ENCODE measurements around the gene USE1.

USE1 gene

DNA sequence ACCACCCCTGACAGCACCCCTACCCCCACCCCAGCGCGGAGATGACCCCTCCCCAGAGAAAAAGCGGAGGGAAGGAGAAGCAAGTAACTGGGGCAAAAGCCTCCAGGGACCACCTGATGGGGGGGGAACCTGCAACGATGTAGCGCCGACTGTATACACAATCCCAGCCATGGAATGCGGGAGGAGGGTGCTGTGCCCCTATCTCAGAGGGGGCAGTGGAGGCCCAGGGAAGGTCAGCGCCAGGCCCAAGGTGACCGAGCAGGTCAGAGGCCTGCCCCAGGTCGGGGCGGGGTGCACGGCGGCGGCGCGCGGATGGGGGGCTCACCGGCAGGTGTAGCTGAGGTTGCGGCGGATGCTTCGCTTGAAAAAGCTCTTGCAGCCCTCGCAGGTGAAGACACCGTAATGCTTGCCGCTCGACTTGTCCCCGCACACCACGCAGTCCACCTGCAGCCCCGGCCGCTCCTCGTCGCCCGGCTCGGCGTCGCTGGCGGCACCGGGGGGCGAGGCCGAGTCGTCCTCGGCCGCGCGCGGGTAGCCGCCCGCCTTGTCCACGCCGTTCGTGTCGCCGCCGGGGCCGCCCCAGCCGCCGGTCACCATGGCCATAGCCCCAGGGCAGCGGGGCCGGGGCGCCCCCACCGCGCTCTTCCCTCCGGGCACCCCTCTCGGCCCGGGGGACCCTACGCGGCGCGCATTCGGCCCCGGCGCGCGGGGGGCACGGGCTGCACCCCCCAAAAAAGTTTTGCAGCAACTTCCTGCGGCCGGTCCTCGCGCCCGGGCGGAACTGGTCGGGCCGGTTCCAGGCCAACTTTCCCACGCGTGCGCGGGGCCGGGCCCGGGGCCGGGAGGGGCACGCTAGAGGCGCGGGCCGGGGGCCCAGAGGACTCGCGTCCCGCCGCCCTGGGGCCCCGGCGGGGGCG is 29.7 kb downstream of the USE1 start:
- TF ChIP-seq, protein P1, sequence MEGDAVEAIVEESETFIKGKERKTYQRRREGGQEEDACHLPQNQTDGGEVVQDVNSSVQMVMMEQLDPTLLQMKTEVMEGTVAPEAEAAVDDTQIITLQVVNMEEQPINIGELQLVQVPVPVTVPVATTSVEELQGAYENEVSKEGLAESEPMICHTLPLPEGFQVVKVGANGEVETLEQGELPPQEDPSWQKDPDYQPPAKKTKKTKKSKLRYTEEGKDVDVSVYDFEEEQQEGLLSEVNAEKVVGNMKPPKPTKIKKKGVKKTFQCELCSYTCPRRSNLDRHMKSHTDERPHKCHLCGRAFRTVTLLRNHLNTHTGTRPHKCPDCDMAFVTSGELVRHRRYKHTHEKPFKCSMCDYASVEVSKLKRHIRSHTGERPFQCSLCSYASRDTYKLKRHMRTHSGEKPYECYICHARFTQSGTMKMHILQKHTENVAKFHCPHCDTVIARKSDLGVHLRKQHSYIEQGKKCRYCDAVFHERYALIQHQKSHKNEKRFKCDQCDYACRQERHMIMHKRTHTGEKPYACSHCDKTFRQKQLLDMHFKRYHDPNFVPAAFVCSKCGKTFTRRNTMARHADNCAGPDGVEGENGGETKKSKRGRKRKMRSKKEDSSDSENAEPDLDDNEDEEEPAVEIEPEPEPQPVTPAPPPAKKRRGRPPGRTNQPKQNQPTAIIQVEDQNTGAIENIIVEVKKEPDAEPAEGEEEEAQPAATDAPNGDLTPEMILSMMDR (IDR thresholded peaks at IDR 0.05; ENCODE audit: insufficient read depth, low read length, poor library complexity, severe bottlenecking) = no peak
- H3K27me3 ChIP-seq (replicated peaks; ENCODE audit: control insufficient read depth, insufficient read depth, low read length) = no peaks in the 10 kb centered on the region
- H3K36me3 ChIP-seq (ENCODE audit: control insufficient read depth, insufficient read depth, low read length) = no peaks in the 10 kb centered on the region
- H3K4me3 ChIP-seq (replicated peaks; ENCODE audit: low read depth, low read length) = peak overlapping the region; percentile 73
- no peak for DNase-seq (ENCODE audit: extremely low read depth, insufficient read length)

DNA sequence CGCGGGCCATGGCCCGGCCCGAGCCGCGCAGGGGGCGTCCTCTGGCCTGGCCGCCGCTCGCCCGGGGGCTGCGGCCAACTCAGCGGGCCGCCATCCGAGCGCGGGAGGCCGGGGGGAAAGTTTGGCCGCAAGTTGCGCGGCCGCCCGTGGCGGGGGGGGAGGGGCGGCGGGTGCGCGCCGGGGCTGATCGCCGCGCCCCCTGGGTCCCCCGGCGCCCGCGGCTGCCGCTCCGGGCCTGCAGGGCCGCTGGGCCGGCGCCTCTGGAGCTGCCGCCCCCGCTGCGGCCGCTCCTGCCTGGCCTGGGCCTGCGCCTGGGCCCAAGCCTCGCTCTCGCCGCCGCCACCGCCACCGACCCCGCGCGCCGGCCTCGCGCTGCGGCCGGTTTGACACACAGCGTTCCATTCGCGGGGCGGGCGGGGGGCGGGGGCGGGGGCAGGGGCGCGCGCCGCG is 30.4 kb downstream of the USE1 start, which contains the start of gene NR2F6:
Gene NR2F6, minus strand, starts transcription at position 385 of the 450 bp plus-strand sequence. CDS start 699 bp downstream, outside the sequence.
- Histone ChIP-seq H3K27me3 (replicated peaks; ENCODE audit: control insufficient read depth, insufficient read depth, low read length) (no peaks in the 10 kb centered on the region), H3K4me3 (replicated peaks; ENCODE audit: low read depth, low read length) (peak within 1 kb of the TSS; percentile 73), H3K36me3 (ENCODE audit: control insufficient read depth, insufficient read depth, low read length) (no peaks in the 10 kb centered on the region)
- TF ChIP-seq, protein P1 (IDR thresholded peaks at IDR 0.05; ENCODE audit: insufficient read depth, low read length, poor library complexity, severe bottlenecking) = no peak
- DNase-seq (ENCODE audit: extremely low read depth, insufficient read length) = no peak

DNA sequence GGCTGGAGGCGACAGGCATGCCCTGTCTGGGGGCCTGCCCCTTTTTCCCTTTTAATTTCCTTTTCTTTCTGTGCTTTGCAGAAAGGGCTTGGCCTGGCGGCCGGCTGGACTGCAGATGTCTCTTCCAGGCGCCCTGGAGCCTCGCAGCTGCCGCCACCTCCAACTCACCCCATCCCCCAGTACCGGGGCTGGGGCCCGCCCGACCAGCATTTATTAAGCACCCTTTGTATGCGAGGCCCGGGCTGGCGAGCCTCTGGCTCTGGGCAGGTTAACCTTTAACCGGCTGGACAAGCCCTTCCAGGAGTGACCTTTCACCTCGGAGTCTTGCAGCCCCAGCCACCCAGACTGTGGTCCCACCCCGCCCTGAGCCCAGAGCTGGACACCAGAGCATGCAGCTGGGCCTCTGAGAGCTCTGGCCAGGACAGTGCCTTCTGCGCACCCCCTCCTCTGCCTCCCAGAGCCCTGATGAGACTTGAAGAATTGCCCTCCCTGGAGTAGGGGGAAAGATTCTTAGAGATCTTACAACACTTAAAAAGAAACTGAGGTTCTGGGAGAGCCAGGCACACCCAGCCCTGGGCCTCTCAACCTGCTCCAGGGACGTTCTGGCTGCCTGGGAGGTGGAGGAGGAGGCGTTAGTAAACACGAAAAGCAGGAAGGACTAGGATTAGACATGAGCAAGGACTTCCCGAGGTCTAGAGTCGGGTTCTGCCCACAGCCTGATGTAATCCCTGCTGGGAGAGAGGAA is 31.7 kb downstream of the USE1 start:
- peak overlapping the region; percentile 62 for H3K4me3 ChIP-seq (replicated peaks; ENCODE audit: low read depth, low read length)
- DNase-seq (ENCODE audit: extremely low read depth, insufficient read length) = no peak
- H3K36me3 ChIP-seq (ENCODE audit: control insufficient read depth, insufficient read depth, low read length) = no peaks in the 10 kb centered on the region
- no peaks in the 10 kb centered on the region for H3K27me3 ChIP-seq (replicated peaks; ENCODE audit: control insufficient read depth, insufficient read depth, low read length)
- TF ChIP-seq, protein P1 (IDR thresholded peaks at IDR 0.05; ENCODE audit: insufficient read depth, low read length, poor library complexity, severe bottlenecking) = no peak

DNA sequence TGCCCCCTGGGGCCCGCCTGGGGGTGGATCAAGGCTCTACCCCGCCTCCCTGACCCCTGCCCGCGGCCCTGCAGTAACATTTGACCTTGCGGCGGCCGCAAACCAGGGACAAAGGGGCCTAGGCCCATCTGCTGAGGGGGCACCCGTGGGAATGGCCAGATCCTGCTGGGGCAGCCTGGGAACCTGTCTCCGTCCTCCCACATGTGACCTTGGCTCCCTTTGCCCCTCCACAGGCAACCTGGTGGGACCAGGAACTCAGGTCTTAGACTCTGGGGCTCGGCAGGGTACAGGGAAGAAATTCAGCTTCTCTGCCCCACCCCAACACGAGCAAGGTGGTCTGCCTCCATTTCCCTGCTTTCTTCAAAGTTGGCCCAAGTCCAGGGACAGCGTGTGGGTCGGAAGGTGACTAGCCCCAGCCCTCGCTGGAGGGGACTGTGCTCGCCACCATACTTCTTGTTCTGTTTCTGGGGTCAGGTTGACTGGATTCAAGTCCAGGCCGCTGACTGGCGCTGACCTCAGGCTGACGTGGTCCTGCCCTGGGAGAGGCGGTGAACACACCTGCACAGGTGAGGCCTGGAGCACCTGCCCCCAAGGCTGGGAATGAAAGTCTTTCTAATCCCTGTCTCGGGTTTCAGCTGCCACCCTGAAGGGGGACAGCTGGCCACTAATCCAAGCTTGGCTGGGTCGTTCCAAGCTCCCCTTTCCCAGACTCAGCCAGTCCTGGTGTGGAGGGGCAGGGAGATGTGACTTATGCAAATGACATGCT is 33.0 kb downstream of the USE1 start:
- TF ChIP-seq, protein P1 (IDR thresholded peaks at IDR 0.05; ENCODE audit: insufficient read depth, low read length, poor library complexity, severe bottlenecking) = no peak
- Histone ChIP-seq H3K4me3 (replicated peaks; ENCODE audit: low read depth, low read length) (no peak overlapping the region), H3K27me3 (replicated peaks; ENCODE audit: control insufficient read depth, insufficient read depth, low read length) (no peaks in the 10 kb centered on the region), H3K36me3 (ENCODE audit: control insufficient read depth, insufficient read depth, low read length) (no peaks in the 10 kb centered on the region)
- DNase-seq (ENCODE audit: extremely low read depth, insufficient read length) = no peak

DNA sequence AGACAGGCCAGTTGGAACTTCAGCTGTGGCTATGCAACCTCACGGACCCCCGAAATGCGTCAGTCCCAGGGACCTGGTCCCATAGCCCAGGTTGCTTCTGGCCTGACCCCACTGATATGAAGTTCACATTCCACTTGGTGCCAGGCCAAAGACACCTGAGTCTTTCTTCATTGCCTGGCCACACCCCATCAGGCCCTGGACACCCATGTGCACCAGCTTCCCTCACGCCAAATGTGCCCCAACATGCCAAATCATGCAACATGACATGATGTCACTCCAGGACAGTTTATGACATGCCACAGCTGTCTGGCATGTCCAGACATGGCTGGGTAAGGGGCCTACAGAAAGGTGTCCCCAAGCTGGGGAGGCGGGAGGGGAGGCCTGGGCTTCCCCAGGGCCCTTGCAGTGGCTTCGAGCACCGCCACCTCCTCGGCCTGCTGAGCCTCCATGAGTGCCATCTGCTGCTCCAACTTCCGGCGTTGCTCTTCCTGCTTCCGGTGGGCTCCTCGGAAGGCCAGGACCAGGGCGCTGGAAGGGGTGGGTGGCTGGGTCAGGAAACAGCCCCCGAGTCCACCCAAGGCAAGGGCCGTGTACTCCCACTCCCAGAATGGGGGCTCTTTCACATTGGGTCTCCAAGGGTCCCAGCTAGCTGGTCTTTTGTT is 34.9 kb downstream of the USE1 start:
- DNase-seq (ENCODE audit: extremely low read depth, insufficient read length) = no peak
- Histone ChIP-seq H3K27me3 (replicated peaks; ENCODE audit: control insufficient read depth, insufficient read depth, low read length) (no peaks in the 10 kb centered on the region), H3K36me3 (ENCODE audit: control insufficient read depth, insufficient read depth, low read length) (no peaks in the 10 kb centered on the region), H3K4me3 (replicated peaks; ENCODE audit: low read depth, low read length) (no peak overlapping the region)
- TF ChIP-seq, protein P1 (IDR thresholded peaks at IDR 0.05; ENCODE audit: insufficient read depth, low read length, poor library complexity, severe bottlenecking) = no peak

Data from GM06990 (cell line).